ENCODE results near the gene S100P. TPM values are rescaled to one million over a fixed set of nuclear protein-coding genes. Genes with fewer than 3 reads are reported as not detected.

S100P gene
- total RNA-seq, 2 experiments from 2014 or later = not detected

DNA sequence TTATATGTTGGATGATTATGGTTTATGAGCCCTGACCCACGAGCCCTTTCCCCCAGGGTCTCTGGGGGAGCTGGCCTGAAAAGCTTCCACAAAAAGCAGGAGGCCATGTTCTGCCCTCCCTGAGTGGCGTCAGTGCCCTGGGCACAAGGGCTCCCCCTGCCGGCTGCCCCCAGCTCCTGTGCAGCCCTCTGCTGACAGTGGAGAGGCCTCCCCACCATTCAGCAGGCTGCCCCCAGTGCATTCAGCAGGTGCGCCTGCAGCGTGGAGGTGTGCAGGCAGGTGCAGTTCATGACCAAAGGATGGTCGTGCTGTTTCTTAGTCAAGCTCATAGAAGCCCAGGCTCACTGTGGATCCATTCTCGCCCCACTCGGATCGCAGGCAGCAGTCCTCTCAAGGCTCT lies 12.5 kb upstream of the S100P start:
- CTCF ChIA-PET (ENCODE audit: unreplicated experiment) = no interaction called here
- no TSS peak for BruUV-seq (replicated peaks)
- no peak for DNase-seq (ENCODE audit: low spot score)

GRCh38 chr4:6682862-6683590 lies 10.7 kb upstream of the S100P start:
- POLR2A ChIA-PET = no interaction called here
- no TSS peak for BruUV-seq (replicated peaks)

More for the DNA sequence above, 12.5 kb upstream of the S100P start:
- H3K36me3 ChIP-seq (ENCODE audit: insufficient read depth, low read length) = peaks cover 28% of the 10 kb centered on the region
- H3K9me2 ChIP-seq (ENCODE audit: insufficient read depth, low read length) = no peaks in the 10 kb centered on the region
- no peak overlapping the region for H3K4me3 ChIP-seq (ENCODE audit: low read depth, low read length, poor library complexity, severe bottlenecking)
- no peak overlapping the region for H3K4me2 ChIP-seq (ENCODE audit: low read length)
- TF ChIP-seq, protein P1, sequence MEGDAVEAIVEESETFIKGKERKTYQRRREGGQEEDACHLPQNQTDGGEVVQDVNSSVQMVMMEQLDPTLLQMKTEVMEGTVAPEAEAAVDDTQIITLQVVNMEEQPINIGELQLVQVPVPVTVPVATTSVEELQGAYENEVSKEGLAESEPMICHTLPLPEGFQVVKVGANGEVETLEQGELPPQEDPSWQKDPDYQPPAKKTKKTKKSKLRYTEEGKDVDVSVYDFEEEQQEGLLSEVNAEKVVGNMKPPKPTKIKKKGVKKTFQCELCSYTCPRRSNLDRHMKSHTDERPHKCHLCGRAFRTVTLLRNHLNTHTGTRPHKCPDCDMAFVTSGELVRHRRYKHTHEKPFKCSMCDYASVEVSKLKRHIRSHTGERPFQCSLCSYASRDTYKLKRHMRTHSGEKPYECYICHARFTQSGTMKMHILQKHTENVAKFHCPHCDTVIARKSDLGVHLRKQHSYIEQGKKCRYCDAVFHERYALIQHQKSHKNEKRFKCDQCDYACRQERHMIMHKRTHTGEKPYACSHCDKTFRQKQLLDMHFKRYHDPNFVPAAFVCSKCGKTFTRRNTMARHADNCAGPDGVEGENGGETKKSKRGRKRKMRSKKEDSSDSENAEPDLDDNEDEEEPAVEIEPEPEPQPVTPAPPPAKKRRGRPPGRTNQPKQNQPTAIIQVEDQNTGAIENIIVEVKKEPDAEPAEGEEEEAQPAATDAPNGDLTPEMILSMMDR (conservative IDR thresholded peaks at IDR 0.05; ENCODE audit: low read length) = no peak
- no peak for TF ChIP-seq EZH2phosphoT487 (IDR thresholded peaks at IDR 0.05; ENCODE audit: borderline replicate concordance, low read depth, low read length)
- no peak overlapping the region for H2AFZ ChIP-seq (ENCODE audit: low read length)
- POLR2A ChIA-PET = no interaction called here
- intact Hi-C loops (cut with micrococcal nuclease; ENCODE audit: unreplicated experiment) = loop anchor here (10.0 kb wide), 1 partner anchor 964 kb away; no protein-coding TSS in a partner anchor
- H4K20me1 ChIP-seq (ENCODE audit: insufficient read depth, low read length) = no peaks in the 10 kb centered on the region
- peaks cover 11% of the 10 kb centered on the region for H3K4me1 ChIP-seq (ENCODE audit: insufficient read depth, low read length, poor library complexity, severe bottlenecking)
- H3K27ac ChIP-seq (ENCODE audit: low read depth, low read length, poor library complexity, severe bottlenecking) = no peak overlapping the region
- H3K79me2 ChIP-seq (ENCODE audit: insufficient read depth, low read depth, low read length) = peaks cover 6% of the 10 kb centered on the region
- no peaks in the 10 kb centered on the region for H3K9me3 ChIP-seq (ENCODE audit: low read length)

More at GRCh38 chr4:6682862-6683590, 10.7 kb upstream of the S100P start:
- no peak overlapping the region for H3K4me3 ChIP-seq (ENCODE audit: low read depth, low read length, poor library complexity, severe bottlenecking)
- intact Hi-C loops (cut with micrococcal nuclease; ENCODE audit: unreplicated experiment) = loop anchor here (10.0 kb wide), 1 partner anchor 962 kb away; no protein-coding TSS in a partner anchor
- no peaks in the 10 kb centered on the region for H3K9me3 ChIP-seq (ENCODE audit: low read length)
- no peaks in the 10 kb centered on the region for H3K9me2 ChIP-seq (ENCODE audit: insufficient read depth, low read length)
- CTCF ChIA-PET (ENCODE audit: unreplicated experiment) = no interaction called here
- peaks cover 13% of the 10 kb centered on the region for H3K36me3 ChIP-seq (ENCODE audit: insufficient read depth, low read length)
- no peak overlapping the region for H2AFZ ChIP-seq (ENCODE audit: low read length)
- H3K4me1 ChIP-seq (ENCODE audit: insufficient read depth, low read length, poor library complexity, severe bottlenecking) = no peaks in the 10 kb centered on the region
- no peak overlapping the region for H3K4me2 ChIP-seq (ENCODE audit: low read length)
- no peak overlapping the region for H3K27ac ChIP-seq (ENCODE audit: low read depth, low read length, poor library complexity, severe bottlenecking)
- DNase-seq (ENCODE audit: low spot score) = no peak
- H4K20me1 ChIP-seq (ENCODE audit: insufficient read depth, low read length) = no peaks in the 10 kb centered on the region
- no peaks in the 10 kb centered on the region for H3K79me2 ChIP-seq (ENCODE audit: insufficient read depth, low read depth, low read length)
- no peak for TF ChIP-seq EZH2phosphoT487 (IDR thresholded peaks at IDR 0.05; ENCODE audit: borderline replicate concordance, low read depth, low read length)
- TF ChIP-seq, protein P1 (conservative IDR thresholded peaks at IDR 0.05; ENCODE audit: low read length) = no peak

Data from OCI-LY7 (cell line).